OCI-M1 (cell line): ENCODE data around the gene SLC29A1.
"Not testable (repeated sequence)": the region's sequence is repeated elsewhere in the genome, so short reads cannot be mapped to it uniquely, and the experiment has no call there.

ENCODE experiments used
- DNase-seq: peaks from one replicate; lab custom pipeline; 2025; lab: John Stamatoyannopoulos, UW

The SLC29A1 gene

GRCh38 chr6:44194326-44194725 lies 29.1 kb upstream of the SLC29A1 start:
- no peak for DNase-seq

- DNase-seq, result not testable (repeated sequence)
These were observed 27.0 kb upstream of the SLC29A1 start for GRCh38 chr6:44196351-44196750.

GRCh38 chr6:44198684-44199083 lies 24.7 kb upstream of the SLC29A1 start:
- no peak for DNase-seq

- no peak for DNase-seq
These were observed 23.5 kb upstream of the SLC29A1 start for GRCh38 chr6:44199883-44200282.

DNA sequence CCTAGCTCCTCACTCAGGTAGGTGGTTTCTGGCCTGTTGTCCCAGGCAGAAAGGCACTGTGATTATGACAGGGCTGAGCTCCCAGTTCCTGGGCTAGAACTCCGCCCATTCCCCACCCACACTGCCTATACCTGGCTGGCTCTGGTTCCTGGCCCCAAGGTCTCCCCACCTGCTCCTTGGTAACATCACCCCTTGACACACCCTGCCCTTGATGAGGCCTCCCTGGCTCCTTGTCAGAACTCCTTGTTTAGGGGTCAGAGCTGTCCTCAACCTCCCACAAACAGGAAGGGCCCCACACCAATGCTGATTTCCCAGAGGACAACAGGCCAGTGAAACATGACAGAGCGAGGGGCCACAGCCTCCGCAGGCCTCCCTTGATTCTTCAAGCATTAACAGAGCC lies 22.2 kb upstream of the SLC29A1 start:
- DNase-seq, result no peak

DNA sequence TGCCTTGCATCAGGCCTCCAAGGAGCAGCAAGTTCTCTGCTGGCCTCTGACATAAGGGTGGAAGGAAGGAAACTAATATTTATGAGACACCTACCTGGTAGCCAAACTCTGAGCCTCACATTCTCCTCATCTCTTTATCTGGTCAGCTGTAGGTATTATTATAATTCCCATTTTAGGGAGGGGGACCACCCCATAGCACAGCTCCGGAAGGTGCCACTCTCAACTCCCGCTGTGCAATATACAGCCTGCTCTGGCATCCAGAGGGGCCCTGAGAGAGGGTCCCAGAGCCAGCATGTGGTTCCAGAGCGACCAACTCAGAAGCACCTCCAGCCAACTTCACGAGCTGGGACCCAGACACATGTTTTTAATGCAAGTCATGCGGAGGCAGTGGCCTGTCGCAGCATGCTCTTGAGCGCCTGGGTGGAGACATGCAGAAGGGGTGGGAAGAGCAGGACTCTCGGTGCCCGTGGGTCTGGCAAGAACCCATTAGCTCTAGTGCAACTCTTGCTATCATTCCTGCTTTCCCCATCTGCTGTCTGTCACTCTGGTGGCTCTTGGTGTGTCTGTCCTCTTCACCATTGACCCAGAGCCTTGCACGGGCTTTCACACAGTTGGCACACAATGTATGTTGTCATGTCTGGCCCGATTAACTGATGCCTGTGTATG lies 21.6 kb upstream of the SLC29A1 start:
- no peak for DNase-seq

DNA sequence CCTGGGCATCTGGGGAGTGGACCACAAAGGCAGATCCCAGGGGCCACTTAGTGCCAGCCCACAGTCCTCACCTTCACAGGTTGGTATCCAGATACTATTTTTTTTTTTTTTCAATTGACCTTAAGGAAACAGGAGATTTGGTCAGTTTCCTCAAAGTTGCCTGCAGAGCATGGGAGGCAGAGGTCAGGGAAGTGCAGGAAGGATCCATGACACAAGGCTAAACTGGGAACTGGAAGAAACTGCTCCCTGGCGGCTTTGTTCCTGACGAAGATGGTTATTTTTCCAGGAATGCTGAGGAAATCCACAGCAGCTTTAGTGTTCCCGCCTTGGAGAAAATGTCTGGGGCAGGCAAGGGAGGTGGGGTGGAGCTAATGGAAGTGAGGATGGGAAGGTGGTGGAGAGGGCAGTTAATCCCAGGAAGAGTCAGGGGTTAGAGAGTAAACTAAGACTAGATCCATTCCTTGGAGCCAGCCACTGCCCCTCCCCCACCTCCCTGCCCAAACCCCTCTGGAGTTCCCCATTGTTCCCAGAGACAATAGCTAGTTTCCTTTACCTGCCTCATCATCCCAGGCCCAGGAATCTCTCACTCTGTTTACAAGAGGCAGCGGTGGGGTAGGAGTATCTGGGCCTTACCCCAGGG lies 20.9 kb upstream of the SLC29A1 start:
- no peak for DNase-seq

DNA sequence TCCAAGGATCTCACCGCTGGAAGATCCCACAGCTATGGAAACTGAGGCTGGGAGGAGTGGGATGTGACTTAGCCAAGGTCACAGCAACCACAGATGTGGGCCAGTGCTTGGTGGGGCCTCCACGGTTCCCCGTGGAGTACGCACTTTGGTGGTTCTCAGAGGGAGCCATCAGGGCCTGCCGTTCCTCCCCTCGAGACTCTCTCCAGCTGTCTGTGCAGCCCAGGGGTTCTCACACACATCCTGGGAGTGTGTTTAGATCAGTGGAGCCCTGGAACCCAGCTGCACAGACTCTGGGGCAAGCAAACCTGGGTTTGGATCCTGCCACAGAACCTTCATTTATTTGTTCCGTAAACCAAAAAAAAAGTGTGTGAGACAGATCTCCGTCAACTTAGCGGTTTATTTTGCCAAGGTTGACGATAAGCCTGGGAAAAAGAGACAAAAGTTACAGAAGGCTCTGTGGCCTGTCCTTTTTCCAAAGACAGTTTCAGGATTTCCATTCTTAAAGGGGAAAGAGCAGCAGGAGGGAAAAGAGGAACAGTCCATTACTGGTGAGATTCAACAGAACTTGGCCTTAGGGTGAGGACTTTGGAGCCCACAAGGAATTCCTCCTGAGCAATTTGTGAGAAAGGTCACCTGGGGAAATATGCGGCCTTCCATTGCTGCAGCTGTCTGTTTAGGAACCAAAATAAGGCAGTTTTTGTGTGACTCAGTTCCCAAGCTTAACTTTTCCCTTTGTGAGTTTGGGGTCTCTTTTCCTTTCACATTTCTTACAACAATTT lies 20.2 kb upstream of the SLC29A1 start:
- DNase-seq, result no peak

DNA sequence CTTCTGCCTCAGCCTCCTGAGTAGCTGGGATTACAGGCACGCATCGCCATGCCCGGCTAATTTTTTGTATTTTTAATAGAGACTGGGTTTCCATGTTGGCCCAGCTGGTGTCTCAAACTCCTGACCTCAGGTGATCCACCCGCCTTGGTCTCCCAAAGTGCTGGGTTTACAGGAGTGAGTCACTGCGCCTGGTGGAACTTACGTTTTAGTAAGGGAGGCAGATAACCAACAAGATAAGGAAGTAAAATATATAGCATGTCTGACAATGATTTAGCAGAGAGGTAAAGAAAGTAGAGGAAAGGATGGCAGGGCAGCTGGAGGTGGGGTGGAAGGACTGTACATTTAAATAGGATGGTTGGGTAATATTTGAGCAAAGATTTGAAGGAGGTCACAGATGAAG lies 19.4 kb upstream of the SLC29A1 start:
- no peak for DNase-seq

DNA sequence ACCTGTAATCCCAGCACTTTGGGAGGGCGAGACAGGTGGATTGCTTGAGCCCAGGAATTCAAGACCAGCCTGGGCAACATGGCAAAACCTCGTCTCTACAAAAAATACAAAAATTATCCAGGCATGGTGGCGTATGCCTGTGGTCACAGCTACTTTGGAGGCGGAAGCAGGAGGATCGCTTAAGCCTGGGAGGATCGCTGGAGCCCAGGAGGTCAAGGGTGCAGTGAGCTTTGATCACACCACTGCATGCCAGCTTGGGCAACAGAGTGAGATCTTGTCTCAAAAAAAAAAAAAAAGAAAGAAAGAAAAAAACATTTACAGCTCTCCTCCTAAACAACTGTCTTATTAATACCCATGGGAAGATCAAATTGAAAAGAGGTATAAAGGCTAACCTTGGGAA lies 15.4 kb upstream of the SLC29A1 start:
- no peak for DNase-seq

DNA sequence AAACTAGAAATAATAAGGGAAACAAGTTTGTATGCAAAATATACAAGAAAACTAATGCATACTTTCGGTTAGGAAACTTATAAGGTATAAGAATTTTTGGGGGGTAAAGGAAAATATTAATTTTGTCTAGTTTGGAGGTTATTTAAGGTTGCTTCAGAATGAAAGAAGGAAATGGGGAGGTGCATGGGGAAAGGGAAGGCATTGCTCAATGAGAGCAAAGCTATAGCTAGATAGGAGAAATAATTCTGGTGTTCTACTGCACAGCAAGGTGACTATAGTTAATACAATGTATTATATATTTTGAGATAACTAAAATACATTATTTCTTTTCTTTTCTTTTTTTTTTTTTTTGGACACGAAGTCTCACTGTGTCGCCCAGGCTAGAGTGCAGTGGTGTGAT lies 12.1 kb upstream of the SLC29A1 start:
- DNase-seq, result no peak

GRCh38 chr6:44214307-44214706 lies 9.1 kb upstream of the SLC29A1 start:
- no peak for DNase-seq

DNA sequence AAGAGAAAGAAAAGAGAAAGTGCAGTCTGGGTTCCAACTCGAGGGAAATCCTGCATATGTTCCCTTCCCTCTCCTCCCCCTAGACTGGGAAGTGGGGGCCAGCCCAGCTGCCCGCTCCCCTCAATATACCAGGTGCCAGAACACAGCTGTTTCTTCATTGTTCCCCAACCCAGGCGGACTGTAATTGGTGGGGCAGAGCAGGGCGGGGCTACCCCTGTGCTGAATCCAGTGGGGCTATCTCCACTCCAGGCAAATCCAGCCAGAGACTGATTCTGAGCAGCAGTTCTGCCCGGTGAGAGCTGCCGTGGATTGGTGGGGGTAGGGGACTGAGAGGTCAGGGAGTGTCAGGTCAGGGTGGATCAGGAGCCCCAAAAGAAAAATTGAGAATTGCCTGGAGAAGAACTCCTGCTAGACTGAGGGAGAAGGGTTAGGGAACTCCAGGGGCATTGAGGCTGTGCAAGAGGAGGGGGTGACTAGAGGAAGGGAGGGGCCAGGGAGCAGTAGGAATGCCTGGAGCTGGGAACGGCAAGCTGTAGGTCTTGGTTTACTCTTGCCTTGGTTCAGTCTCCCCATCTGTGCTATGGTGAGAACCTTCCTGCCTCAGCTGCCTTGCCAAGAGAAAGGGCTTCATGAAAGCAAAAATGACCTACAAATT lies 6.6 kb upstream of the SLC29A1 start, which contains the start of gene MYMX:
Gene MYMX (plus strand): TSS at position 250 of the 655 bp plus-strand sequence. CDS start 546 bp downstream, outside the sequence.
- DNase-seq, result peak; percentile 23

- DNase-seq, result no peak
These were observed 5.9 kb upstream of the SLC29A1 start for GRCh38 chr6:44217332-44218143.

DNA sequence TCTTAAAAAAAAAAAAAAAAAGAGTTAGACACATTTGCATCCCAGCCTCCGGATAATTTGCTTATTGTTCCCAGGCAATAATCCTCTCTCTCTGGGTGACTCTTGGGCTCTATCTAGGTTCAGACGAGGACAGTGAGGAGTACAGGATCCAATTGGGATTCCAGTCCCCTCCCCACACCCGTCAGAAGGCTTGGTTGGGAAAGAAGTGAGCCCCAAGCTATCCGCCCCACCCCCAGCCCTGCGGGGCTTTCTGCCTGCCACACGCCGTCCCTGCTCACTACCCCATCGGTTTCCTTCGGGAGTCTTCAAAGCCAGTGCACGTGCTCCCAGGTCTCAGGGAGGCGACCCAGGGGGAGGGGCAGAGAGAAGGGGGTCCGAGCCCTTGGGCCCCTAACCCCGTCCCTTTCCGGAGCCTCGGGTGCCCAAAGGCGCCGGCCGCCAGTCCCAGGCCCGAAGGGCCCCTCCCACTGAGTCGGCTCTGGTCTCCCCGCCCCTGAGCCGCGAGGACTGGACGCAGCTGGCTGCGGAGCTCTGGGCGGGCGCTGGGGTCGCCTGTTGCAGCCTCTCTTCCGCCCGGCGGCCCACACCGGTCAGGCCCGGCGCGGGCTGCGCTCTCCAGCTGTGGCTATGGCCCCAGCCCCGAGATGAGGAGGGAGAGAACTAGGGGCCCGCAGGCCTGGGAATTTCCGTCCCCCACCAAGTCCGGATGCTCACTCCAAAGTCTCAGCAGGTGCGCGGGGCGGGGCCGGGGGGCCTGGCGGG lies 4.2 kb upstream of the SLC29A1 start:
- peak; percentile 88 for DNase-seq

GRCh38 chr6:44219815-44220784 lies 3.3 kb upstream of the SLC29A1 start:
- DNase-seq, result no peak

DNA sequence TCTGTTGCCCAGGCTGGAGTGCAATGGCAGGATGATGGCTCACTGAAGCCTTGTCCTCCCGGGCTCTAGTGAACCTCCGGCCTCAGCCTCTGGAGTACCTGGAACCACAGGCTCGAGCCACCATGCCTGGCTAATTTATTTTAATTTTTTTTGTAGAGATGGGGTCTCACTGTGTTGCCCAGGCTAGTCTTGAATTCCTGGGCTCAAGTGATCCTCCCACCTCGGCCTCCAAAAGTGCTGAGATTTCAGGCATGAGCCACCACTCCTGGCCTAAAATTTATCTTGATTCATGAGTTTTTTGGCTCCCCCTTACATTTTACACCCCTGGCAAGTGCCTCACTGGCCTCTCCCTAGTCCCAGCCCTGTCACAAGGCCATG lies 2.5 kb upstream of the SLC29A1 start:
- DNase-seq, result no peak

GRCh38 chr6:44221291-44221960 lies 2.0 kb upstream of the SLC29A1 start:
- DNase-seq, result peak; percentile 93

GRCh38 chr6:44221961-44222335 lies 1.4 kb upstream of the SLC29A1 start:
- no peak for DNase-seq
